H1 (cell line): ENCODE measurements around the gene COG7. TPM values are rescaled to one million over a fixed set of nuclear protein-coding genes. Genes with fewer than 3 reads are reported as not detected.

Source experiments
- polyA plus RNA-seq, 7 experiments: library from polyadenylated mRNA; depleted of rRNA in 3 of 7; stranded (reverse) in 5 of 7; unstranded in 2 of 7; fragments of >200 nt in 5 of 7; fragments of 200-250 nt in 2 of 7; gene quantifications; 1 replicate in 5 of 7; 2 replicates in 1 of 7; 4 replicates in 1 of 7; pipeline versions ENCODE4 v1.2.1 to v1.2.3, GENCODE V29; 2011 to 2013; ENCODE audit warnings: missing spikeins in 2 of 7, mixed read lengths in 2 of 7
- total RNA-seq: library from RNA; stranded (reverse); fragmentation: NEBNext Ultra II Directional; extraction: Animal tissue kit (Norgen Biotek cat#: 25700); gene quantifications from 2 replicates; pipeline ENCODE4 v1.2.1, GENCODE V29; 2021
- TF ChIP-seq, protein P1 (sequence below): IDR thresholded peaks from 2 replicates; pipeline ENCODE4 v1.6.1; 2011; ENCODE audit warnings: low read length, improper control_type of control experiment

Gene COG7
- total and polyA plus RNA-seq, 2 of the 8 experiments (the other 6 are each of a cell fraction or from before 2014, with no cell fraction given) = 17.2 to 40.4 TPM

DNA sequence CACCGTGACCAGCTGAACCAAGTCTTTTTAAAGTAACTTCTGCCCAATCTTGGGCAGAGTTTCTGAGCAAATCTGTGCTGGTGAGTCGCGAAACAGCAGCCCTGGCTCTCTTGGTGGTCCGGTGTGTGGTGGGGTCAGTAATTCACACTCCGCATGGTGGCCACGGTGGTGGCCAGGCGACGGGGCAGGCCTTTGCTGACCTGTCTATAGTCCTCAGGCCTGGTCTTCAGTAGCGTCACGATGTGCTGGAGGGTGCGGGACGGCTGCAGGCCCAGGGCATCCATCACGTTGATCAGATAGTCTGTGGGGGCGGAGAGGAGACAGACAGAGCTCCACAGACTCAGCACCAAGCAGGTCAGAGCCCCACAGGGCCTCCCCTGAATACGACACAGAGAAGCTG is 64.2 kb downstream of the COG7 start (continued):
- TF ChIP-seq, protein P1, sequence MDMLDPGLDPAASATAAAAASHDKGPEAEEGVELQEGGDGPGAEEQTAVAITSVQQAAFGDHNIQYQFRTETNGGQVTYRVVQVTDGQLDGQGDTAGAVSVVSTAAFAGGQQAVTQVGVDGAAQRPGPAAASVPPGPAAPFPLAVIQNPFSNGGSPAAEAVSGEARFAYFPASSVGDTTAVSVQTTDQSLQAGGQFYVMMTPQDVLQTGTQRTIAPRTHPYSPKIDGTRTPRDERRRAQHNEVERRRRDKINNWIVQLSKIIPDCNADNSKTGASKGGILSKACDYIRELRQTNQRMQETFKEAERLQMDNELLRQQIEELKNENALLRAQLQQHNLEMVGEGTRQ = no peak
- TF ChIP-seq, all 59 proteins: peak for 0
